Stomach (tissue), 9 donors: ENCODE measurements around the gene IP6K1. TPM values are rescaled to one million over a fixed set of nuclear protein-coding genes. Genes with fewer than 3 reads are reported as not detected.
"Not testable (repeated sequence)": the region's sequence is repeated elsewhere in the genome, so short reads cannot be mapped to it uniquely, and the experiment has no call there.

Experiments used
- DNase-seq, 2 donors: peaks; one replicate each; pipeline versions ENCODE4 v3.0.0 to v3.0.0-alpha.2; 2013 to 2019
- H3K27ac ChIP-seq, 5 donors: fragments of 200-600 bp in 4 of 5; sonication (generic) in 4 of 5; one replicate each; pipeline ENCODE4 v1.5.1; 2013 to 2019; ENCODE audit warnings: mild to moderate bottlenecking in 1 of 5, moderate library complexity in 1 of 5
- H3K27me3 ChIP-seq, 3 donors: fragments of 200-600 bp; sonication (generic); one replicate each; pipeline ENCODE4 v1.5.1; 2017 to 2019; ENCODE audit warnings: mixed run types in 1 of 3
- H3K36me3 ChIP-seq, 4 donors: fragments of 200-600 bp; sonication (generic); 1 replicate in 3 of 4; 2 replicates in 1 of 4; pipeline ENCODE4 v1.5.1; 2016 to 2019
- H3K4me1 ChIP-seq, 4 donors: fragments of 200-600 bp; sonication (generic); one replicate each; pipeline ENCODE4 v1.5.1; 2016 to 2019
- H3K4me3 ChIP-seq, 4 donors: fragments of 200-600 bp; sonication (generic) in 3 of 4; one replicate each; pipeline ENCODE4 v1.5.1; 2016 to 2019; ENCODE audit warnings: mild to moderate bottlenecking in 1 of 4
- H3K9me3 ChIP-seq, 4 donors: fragments of 200-600 bp; sonication (generic); one replicate each; pipeline ENCODE4 v1.5.1; 2016 to 2019
- CTCF ChIP-seq, 7 experiments: fragments of 450-650 bp in 4 of 7; fragments of 200-600 bp in 3 of 7; sonication (generic) in 3 of 7; IDR thresholded peaks; one replicate each; pipeline ENCODE4 v1.5.1; 2016 to 2019; ENCODE audit warnings: antibody characterized with exemption in 7 of 7, control low read depth in 2 of 7, mild to moderate bottlenecking in 1 of 7
- EP300 ChIP-seq: sonication (generic); formaldehyde crosslinking; IDR thresholded peaks from one replicate; pipeline ENCODE4 v1.6.1; 2017; ENCODE audit warnings: antibody characterized with exemption
- POLR2A ChIP-seq, 4 donors: fragments of 450-650 bp; IDR thresholded peaks; one replicate each; pipeline ENCODE4 v1.6.1; 2016; ENCODE audit warnings: antibody characterized with exemption in 4 of 4, control low read depth in 2 of 4, mild to moderate bottlenecking in 1 of 4, moderate library complexity in 1 of 4
- POLR2AphosphoS5 ChIP-seq, 3 donors: sonication (generic); formaldehyde crosslinking; IDR thresholded peaks; one replicate each; pipeline ENCODE4 v1.6.1; 2016; ENCODE audit warnings: antibody characterized with exemption in 3 of 3
- WGBS, 5 donors: extraction: QIAGEN DNeasy Blood & Tissue Kit in 3 of 5; methylation state at CpG; one replicate each; pipeline versions ENCODE4 v1.1.5 to v1.1.7; 2013 to 2018; 5-methylcytosine and 5-hydroxymethylcytosine counted together
- intact Hi-C: fragments of 100-400 bp; cut with DNase I; formaldehyde crosslinking; loops from one replicate; pipeline ENCODE4 v1.15.1; 2023; ENCODE audit warnings: low total_unique reads
- polyA plus RNA-seq, 3 donors: library from polyadenylated mRNA; stranded (reverse); fragments of 200-250 nt; gene quantifications; one replicate each; pipeline ENCODE4 v1.2.3, GENCODE V29; 2013
- total RNA-seq, 5 donors: library from RNA; depleted of rRNA; stranded (reverse); fragments of >200 nt; gene quantifications; one replicate each; pipeline versions ENCODE4 v1.1.0 to v1.2.3, GENCODE V29; 2014 to 2016
- donor health status: healthy with polysubstance abuse.
- donor health status: Bipolar disorder and iron deficiency.
- donor health status: healthy.

Gene IP6K1
- total and polyA plus RNA-seq, 8 donors = 7.7 to 68.3 (median 21.6) TPM

GRCh38 chr3:49785565-49786356 is 581 bp downstream of the IP6K1 start:
- Histone ChIP-seq H3K4me3 (peak overlapping the region; percentile 79 to 98 (median 92)), H3K27ac (peak overlapping the region; percentile 92 to 99 (median 96)), H3K4me1 (peaks cover 33 to 57% (median 52%) of the 10 kb centered on the region in 4 donors), H3K27me3 (no peaks in the 10 kb centered on the region), H3K36me3 (peaks cover 0 to 35% (median 29%) of the 10 kb centered on the region in 4 donors), H3K9me3 (no peaks in the 10 kb centered on the region)
- WGBS, 5 donors = 1 to 2% (median 2%) methylated on average over 22 to 50 of the region's 50 CpGs
- DNase-seq = peak in 1 of 2 donors; percentile 39
- TF ChIP-seq POLR2AphosphoS5 (IDR thresholded peaks at IDR 0.05) (no peak), CTCF (IDR thresholded peaks at IDR 0.05) (no peak), POLR2A (IDR thresholded peaks at IDR 0.05) (no peak), EP300 (no peak)
- intact Hi-C loops = no loop called here

GRCh38 chr3:49782277-49782676 is 4.1 kb downstream of the IP6K1 start:
- peaks cover 40 to 80% (median 60%) of the 10 kb centered on the region in 4 donors for H3K4me1 ChIP-seq

GRCh38 chr3:49781415-49782199 is 4.7 kb downstream of the IP6K1 start:
- peaks cover 34 to 76% (median 53%) of the 10 kb centered on the region in 4 donors for H3K4me1 ChIP-seq
- H3K36me3 ChIP-seq = peaks cover 6 to 61% (median 53%) of the 10 kb centered on the region in 4 donors
- no peak overlapping the region for H3K27ac ChIP-seq
- WGBS, 5 donors = 74 to 87% (median 80%) methylated on average over 4 to 5 of the region's 5 CpGs
- no peak overlapping the region for H3K4me3 ChIP-seq
- no peak for DNase-seq
- TF ChIP-seq POLR2AphosphoS5 (IDR thresholded peaks at IDR 0.05) = no peak
- TF ChIP-seq EP300 = no peak
- TF ChIP-seq CTCF (IDR thresholded peaks at IDR 0.05) = no peak
- no peak for TF ChIP-seq POLR2A (IDR thresholded peaks at IDR 0.05)
- H3K9me3 ChIP-seq = no peaks in the 10 kb centered on the region
- H3K27me3 ChIP-seq = no peaks in the 10 kb centered on the region
- intact Hi-C loops = no loop called here

More at GRCh38 chr3:49782277-49782676, 4.1 kb downstream of the IP6K1 start:
- H3K27me3 ChIP-seq, H3K4me3 ChIP-seq, DNase-seq, H3K9me3 ChIP-seq, H3K27ac ChIP-seq, intact Hi-C loops: not testable (repeated sequence)
- peaks cover 0 to 54% (median 46%) of the 10 kb centered on the region in 4 donors for H3K36me3 ChIP-seq
- WGBS, 5 donors = 91 to 97% (median 96%) methylated on average over 9 of the region's 9 CpGs

GRCh38 chr3:49780975-49781365 is 5.4 kb downstream of the IP6K1 start:
- peaks cover 6 to 63% (median 55%) of the 10 kb centered on the region in 4 donors for H3K36me3 ChIP-seq
- not testable (repeated sequence) for DNase-seq

More at GRCh38 chr3:49780975-49781365, 5.4 kb downstream of the IP6K1 start:
- H3K27ac ChIP-seq, H3K4me3 ChIP-seq, H3K9me3 ChIP-seq, intact Hi-C loops, H3K27me3 ChIP-seq: not testable (repeated sequence)
- WGBS, 5 donors = 78 to 92% (median 88%) methylated on average over 9 of the region's 9 CpGs
- peaks cover 34 to 82% (median 53%) of the 10 kb centered on the region in 4 donors for H3K4me1 ChIP-seq
